HG03066 (cell line): Measurements from ENCODE around the gene ATG9A.
"Not testable (repeated sequence)": the region's sequence is repeated elsewhere in the genome, so short reads cannot be mapped to it uniquely, and the experiment has no call there.

Source experiments
- ATAC-seq: cut with Tn5 transposase; IDR thresholded peaks from one replicate; pipeline ENCODE4 v1.9.1; 2021; ENCODE audit warnings: low read depth; ENCODE audit not compliant: unreplicated experiment

ATG9A gene

GRCh38 chr2:219207134-219207883 lies 22.1 kb downstream of the ATG9A start:
- ATAC-seq = no peak

DNA sequence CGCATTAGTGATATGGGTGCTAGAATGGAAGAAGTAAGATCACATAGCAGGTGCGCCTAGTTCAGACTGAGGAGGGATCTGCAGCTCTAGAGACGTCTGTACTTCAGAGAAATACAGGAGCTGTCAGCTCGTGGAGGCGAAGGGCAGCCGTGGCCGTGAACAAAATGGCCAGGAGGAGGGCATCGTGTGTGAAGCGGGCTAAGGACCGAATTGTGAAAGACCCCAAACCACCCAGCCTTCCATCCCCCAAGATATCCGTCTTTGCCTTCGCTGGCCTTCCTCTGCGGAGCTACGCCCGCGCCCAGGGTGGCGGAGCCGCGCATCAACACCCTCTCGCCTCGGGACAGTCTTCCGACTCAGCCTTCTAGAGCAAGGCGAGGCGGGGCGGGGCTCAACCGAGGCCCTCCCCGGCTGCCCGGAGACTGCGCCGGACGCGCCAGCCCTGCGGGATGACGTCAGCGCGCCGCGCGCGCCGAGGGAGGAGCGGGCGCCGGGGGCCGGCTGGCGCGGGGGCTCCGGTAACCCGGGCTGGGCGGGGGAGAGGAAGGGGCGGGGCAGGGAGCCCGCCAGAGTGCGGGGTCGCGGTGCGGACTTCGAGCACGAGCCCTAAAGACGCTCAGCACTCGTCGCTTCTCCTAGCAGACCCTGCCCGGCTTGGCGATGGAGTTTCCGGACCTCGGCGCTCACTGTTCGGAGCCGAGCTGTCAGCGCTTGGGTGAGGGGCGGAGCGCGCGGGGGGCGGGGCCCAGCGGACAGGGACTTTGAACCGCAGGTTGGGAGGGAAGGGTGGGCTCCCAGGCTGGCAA lies 22.9 kb downstream of the ATG9A start, which contains the start of gene ZFAND2B:
Gene ZFAND2B, plus strand, starts transcription at position 455 of the 806 bp plus-strand sequence. Its CDS starts 206 bp downstream, at position 661.
- ATAC-seq = peak; percentile 96

DNA sequence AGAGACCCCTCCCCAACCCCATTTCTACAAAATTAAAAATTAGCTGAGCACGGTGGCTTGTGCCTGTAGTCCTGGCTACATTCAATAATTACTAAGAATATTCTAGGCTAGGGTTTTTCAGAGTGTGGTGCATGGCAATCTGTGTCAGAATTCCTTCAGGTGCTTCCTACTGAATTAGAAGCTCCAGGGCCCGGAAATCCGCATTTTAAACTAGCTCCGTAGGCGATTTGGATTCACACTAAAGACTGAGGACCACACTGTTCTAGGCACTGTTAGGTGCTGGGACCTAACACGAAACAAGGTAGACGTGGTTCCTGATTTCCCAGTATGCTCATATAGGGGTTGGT lies 23.5 kb downstream of the ATG9A start:
- ATAC-seq = no peak

DNA sequence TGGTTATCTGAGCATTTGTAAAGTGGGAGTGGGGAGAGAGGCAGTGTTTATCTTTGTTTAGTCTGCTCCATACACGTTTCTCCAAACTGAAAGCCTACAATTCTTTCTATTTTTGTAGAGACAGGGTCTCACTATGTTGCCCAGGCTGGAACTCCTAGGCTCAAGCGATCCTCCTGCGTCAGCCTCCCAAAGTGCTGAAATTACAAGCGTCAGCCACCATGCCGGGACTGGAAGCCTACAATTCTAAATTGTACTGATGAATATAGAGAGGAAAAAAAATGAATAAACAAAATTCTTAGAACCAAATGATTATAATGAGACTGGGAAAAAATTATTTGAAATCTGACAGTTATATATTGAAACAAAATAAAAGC lies 24.3 kb downstream of the ATG9A start:
- no peak for ATAC-seq

DNA sequence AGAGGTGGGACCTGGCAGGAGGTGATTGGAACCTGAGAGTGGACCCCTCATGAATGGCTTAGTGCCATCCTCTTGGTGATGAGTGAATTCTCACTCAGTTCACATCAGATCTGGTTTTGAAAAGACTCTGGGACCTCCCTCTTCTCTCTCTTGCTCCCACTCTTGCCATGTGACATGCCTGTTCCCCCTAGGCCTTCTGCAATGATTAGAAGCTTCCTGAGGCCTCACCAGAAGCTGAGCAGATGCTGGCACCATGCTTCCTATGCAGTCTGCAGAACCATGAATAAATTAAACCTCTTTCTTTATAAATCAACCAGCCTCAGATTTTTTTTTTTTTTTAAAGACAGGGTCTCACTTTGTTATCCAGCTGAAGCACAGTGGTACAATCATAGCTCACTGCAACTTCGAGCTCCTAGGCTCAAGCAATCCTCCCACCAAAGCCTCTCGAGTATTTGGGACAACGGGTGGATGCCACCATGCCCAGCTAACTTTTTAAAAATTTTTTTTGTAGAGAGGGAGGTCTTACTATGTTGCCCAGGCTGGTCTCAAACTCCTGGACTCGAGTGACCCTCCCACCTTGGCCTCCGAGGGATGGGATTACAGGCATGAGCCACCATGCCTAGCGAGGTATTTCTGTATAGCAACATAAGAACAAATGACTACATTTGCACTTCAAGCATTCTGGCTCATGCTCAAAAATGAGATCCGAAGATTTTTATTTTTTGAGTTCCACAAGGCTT lies 24.8 kb downstream of the ATG9A start:
- no peak for ATAC-seq

DNA sequence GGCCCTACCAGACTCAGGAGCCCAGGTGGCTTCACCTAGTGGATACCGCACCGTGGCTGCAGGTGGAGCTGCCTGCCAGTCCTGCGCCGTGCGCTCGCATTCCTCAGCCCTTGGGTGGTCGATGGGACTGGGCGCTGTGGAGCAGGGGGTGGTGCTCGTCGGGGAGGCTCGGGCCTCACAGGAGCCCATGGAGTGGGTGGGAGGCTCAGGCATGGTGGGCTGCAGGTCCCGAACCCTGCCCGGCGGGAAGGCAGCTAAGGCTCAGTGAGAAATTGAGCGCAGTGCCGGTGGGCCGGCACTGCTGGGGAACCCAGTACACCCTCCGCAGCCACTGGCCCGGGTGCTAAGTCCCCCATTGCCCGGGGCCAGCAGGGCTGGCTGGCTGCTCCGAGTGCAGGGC lies 28.1 kb downstream of the ATG9A start:
- ATAC-seq = not testable (repeated sequence)

DNA sequence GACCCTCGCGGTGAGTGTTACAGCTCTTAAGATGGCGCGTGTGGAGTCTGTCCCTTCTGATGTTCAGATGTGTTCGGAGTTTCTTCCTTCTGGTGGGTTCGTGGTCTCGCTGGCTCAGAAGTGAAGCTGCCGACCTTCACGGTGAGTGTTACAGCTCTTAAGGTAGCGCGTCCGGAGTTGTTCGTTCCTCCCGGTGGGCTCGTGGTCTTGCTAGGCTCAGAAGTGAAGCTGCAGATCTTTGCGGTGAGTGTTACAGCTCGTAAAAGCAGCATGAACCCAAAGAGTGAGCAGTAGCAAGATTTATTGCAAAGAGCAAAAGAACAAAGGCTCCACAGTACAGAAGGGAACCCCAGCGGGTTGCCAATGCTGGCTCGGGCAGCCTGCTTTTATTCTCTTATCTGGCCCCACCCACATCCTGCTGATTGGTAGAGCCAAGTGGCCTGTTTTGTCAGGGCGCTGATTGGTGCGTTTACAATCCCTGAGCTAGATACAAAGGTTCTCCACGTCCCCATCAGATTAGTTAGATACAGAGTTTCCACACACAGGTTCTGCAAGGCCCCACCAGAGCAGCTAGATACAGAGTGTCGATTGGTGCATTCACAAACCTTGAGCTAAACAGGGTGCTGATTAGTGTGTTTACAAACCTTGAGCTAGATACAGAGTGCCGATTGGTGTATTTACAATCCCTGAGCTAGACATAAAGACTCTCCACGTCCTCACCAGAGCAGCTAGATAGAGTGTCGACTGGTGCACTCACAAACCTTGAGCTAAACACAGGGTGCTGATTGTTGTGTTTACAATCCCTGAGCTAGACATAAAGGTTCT lies 28.7 kb downstream of the ATG9A start:
- ATAC-seq = not testable (repeated sequence)

GRCh38 chr2:219199470-219200211 lies 29.8 kb downstream of the ATG9A start:
- ATAC-seq = no peak

DNA sequence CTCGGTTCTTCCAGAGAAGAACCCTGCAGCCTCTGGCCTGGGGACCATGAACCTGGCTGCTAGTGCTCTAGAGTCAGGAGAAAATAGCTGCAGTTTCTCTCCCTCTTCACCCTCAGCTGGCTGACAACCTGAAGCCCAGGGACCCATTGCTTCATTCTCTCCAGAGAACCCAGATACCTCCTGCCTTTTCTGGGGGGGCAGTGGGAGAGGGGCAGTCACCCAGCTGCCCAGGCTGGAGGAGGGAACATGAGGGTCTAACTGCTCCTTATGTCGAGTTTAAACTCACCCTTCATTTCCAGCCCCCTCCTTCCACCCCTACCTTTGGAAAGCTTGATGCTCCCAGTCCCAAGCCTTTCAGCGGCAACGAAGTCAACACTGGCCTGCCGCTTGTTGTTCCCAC lies 30.5 kb downstream of the ATG9A start:
- no peak for ATAC-seq

- no peak for ATAC-seq
Observed at GRCh38 chr2:219197388-219197787, 32.0 kb downstream of the ATG9A start.

GRCh38 chr2:219186754-219187456 lies 42.5 kb downstream of the ATG9A start:
- ATAC-seq = no peak

GRCh38 chr2:219184121-219184520 lies 45.3 kb downstream of the ATG9A start:
- ATAC-seq = no peak

DNA sequence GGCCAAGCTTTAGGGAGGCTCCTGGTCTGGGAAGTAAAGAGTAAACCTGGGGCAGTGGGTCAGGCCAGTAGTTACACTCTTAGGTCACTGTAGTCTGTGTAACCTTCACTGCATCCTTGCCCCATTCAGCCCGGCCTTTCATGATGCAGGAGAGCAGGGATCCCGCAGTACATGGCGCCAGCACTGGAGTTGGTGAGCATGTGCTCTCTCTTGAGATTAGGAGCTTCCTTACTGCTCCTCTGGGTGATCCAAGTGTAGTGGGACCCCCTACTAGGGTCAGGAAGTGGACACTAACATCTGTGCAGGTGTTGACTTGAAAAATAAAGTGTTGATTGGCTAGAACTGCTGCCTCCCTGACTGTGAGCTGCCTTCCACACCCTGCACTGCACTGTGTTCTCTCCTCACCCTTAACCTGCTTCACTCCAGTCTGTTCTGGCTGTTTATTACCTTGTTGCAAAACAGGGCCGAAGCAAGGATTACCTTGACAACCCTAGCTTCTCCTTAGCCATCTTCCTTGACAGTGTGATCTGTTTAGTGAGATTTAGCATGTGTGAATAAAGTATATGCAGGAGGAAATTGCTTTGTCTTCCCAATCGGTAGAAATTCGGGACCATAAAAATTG lies 46.2 kb downstream of the ATG9A start:
- no peak for ATAC-seq

DNA sequence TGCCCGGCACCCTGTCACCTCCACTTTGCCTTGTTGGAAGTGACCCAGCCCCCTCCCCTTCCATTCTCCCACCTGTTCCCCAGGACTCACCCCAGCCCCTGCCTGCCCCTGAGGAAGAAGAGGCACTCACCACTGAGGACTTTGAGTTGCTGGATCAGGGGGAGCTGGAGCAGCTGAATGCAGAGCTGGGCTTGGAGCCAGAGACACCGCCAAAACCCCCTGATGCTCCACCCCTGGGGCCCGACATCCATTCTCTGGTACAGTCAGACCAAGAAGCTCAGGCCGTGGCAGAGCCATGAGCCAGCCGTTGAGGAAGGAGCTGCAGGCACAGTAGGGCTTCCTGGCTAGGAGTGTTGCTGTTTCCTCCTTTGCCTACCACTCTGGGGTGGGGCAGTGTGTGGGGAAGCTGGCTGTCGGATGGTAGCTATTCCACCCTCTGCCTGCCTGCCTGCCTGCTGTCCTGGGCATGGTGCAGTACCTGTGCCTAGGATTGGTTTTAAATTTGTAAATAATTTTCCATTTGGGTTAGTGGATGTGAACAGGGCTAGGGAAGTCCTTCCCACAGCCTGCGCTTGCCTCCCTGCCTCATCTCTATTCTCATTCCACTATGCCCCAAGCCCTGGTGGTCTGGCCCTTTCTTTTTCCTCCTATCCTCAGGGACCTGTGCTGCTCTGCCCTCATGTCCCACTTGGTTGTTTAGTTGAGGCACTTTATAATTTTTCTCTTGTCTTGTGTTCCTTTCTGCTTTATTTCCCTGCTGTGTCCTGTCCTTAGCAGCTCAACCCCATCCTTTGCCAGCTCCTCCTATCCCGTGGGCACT lies 46.9 kb downstream of the ATG9A start:
- ATAC-seq = no peak

DNA sequence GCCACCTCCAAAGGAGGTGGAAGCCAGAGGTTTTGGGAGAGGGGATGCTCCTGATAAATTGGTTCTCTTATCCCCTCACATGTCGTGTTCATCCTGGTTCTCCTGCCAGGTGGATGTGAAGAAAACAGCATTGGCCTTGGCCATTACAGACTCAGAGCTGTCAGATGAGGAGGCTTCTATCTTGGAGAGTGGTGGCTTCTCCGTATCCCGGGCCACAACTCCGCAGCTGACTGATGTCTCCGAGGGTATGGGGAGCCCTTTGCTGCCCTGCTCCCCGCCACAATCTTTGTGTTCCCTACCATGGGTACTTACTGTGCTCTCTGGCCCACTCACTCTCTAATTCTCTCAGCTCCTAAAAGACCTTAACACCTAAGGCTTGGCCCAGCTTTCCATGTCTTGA lies 47.9 kb downstream of the ATG9A start:
- no peak for ATAC-seq

DNA sequence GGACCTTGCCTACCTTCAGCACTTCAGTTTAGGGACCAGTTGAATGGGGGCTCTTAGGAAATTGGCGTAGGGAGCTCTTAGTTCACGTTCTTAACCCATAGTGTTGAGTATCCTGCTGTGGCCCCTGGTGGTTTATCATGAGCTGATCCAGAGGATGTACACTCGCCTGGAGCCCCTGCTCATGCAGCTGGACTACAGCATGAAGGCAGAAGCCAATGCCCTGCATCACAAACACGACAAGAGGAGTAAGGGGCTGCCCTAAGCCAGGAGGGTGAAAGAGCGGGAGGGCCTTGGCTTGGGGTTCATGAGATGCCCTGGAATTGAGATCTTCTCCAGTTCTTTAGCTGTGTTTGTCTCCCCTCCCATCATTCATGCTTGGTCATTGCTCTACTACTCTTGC lies 48.5 kb downstream of the ATG9A start:
- no peak for ATAC-seq

- no peak for ATAC-seq
Observed at GRCh38 chr2:219179601-219180465, 49.6 kb downstream of the ATG9A start.
